ELF-1 (cell line): ENCODE measurements around the gene HIC1.

Experiments
- DNase-seq: peaks from one replicate; pipeline ENCODE4 v3.0.0-alpha.2; 2016; ENCODE audit warnings: low read depth, low spot score

HIC1 gene

GRCh38 chr17:2024572-2025219 lies 30.2 kb upstream of the HIC1 start:
- peak; percentile 45 for DNase-seq

GRCh38 chr17:2025220-2025621 lies 29.7 kb upstream of the HIC1 start, which contains the start of gene RTN4RL1:
Gene RTN4RL1, minus strand, starts transcription at chr17:2025334. Its CDS starts 469 bp downstream, at chr17:2024865.
- peak; percentile 46 for DNase-seq

- peak; percentile 84 for DNase-seq
Observed at GRCh38 chr17:2025622-2026309, 29.1 kb upstream of the HIC1 start.

- DNase-seq: no peak
Observed at GRCh38 chr17:2027528-2028233, 27.2 kb upstream of the HIC1 start.

GRCh38 chr17:2028234-2028614 lies 26.7 kb upstream of the HIC1 start:
- no peak for DNase-seq

- peak; percentile 63 for DNase-seq
Observed at GRCh38 chr17:2028737-2029136, 26.2 kb upstream of the HIC1 start.

GRCh38 chr17:2029911-2030778 lies 24.8 kb upstream of the HIC1 start, which contains the start of gene DPH1:
Gene DPH1, plus strand, starts transcription at chr17:2030153. Its CDS starts 17 bp downstream, at chr17:2030170.
- peak; percentile 90 for DNase-seq

- no peak for DNase-seq
Observed at GRCh38 chr17:2030779-2031163, 24.1 kb upstream of the HIC1 start.

- DNase-seq: no peak
Observed at GRCh38 chr17:2033153-2033552, 21.8 kb upstream of the HIC1 start.

- DNase-seq: no peak
Observed at GRCh38 chr17:2034157-2034556, 20.7 kb upstream of the HIC1 start.

- no peak for DNase-seq
Observed at GRCh38 chr17:2034806-2035540, 19.9 kb upstream of the HIC1 start.

GRCh38 chr17:2035541-2036488 lies 19.1 kb upstream of the HIC1 start:
- no peak for DNase-seq

- DNase-seq: no peak
Observed at GRCh38 chr17:2037155-2037554, 17.7 kb upstream of the HIC1 start.

- no peak for DNase-seq
Observed at GRCh38 chr17:2040219-2040827, 14.6 kb upstream of the HIC1 start.

GRCh38 chr17:2040942-2041560 lies 13.9 kb upstream of the HIC1 start:
- no peak for DNase-seq

GRCh38 chr17:2041561-2042389 lies 13.1 kb upstream of the HIC1 start, which contains the start of gene OVCA2:
Gene OVCA2, plus strand, starts transcription at chr17:2042022. Its CDS starts 26 bp downstream, at chr17:2042048.
- DNase-seq: peak; percentile 97

GRCh38 chr17:2042390-2042847 lies 12.5 kb upstream of the HIC1 start:
- DNase-seq: peak; percentile 54

- DNase-seq: no peak
Observed at GRCh38 chr17:2042933-2043332, 12.0 kb upstream of the HIC1 start.
